ENCODE data around the gene ARHGEF3. TPM values are rescaled to one million over a fixed set of nuclear protein-coding genes. Genes with fewer than 3 reads are reported as not detected.

Gene ARHGEF3
- total RNA-seq, 1 experiment from 2014 or later: 7.9 TPM

GRCh38 chr3:56761887-56762651, 39.7 kb downstream of the ARHGEF3 start:
- Mint-ChIP-seq H3K4me3 (no peak overlapping the region), H3K27me3 (ENCODE audit: low read depth) (peaks cover 18% of the 10 kb centered on the region), H3K27ac (no peak overlapping the region), H3K4me1 (no peaks in the 10 kb centered on the region), H3K36me3 (peaks cover 15% of the 10 kb centered on the region), H3K9me3 (peaks cover 22% of the 10 kb centered on the region)
- ChIA-PET POLR2A (no interaction called here), CTCF (no interaction called here)
- TF ChIP-seq FOXP1 (CRISPR knock-in tag; IDR thresholded peaks at IDR 0.05; ENCODE audit: borderline replicate concordance) (no peak), NR2C2 (CRISPR knock-in tag; IDR thresholded peaks at IDR 0.05) (no peak), USF1 (CRISPR knock-in tag; IDR thresholded peaks at IDR 0.05) (no peak), ATF2 (CRISPR knock-in tag; IDR thresholded peaks at IDR 0.05; ENCODE audit: borderline replicate concordance, low read depth) (no peak), SMAD4 (CRISPR knock-in tag; IDR thresholded peaks at IDR 0.05) (no peak)
- TF ChIP-seq, protein P1, sequence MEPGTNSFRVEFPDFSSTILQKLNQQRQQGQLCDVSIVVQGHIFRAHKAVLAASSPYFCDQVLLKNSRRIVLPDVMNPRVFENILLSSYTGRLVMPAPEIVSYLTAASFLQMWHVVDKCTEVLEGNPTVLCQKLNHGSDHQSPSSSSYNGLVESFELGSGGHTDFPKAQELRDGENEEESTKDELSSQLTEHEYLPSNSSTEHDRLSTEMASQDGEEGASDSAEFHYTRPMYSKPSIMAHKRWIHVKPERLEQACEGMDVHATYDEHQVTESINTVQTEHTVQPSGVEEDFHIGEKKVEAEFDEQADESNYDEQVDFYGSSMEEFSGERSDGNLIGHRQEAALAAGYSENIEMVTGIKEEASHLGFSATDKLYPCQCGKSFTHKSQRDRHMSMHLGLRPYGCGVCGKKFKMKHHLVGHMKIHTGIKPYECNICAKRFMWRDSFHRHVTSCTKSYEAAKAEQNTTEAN (CRISPR knock-in tag; IDR thresholded peaks at IDR 0.05): no peak
- no peak for DNase-seq (ENCODE audit: low spot score)
- no peak for ATAC-seq

- Mint-ChIP-seq H3K4me3 (no peak overlapping the region), H3K4me1 (no peaks in the 10 kb centered on the region), H3K27ac (no peak overlapping the region), H3K27me3 (ENCODE audit: low read depth) (peaks cover 18% of the 10 kb centered on the region), H3K36me3 (peaks cover 15% of the 10 kb centered on the region), H3K9me3 (peaks cover 22% of the 10 kb centered on the region)
- DNase-seq (ENCODE audit: low spot score): no peak
- POLR2A ChIA-PET: no interaction called here
- no peak for ATAC-seq
- CTCF ChIA-PET: no interaction called here
- TF ChIP-seq OVOL2 (CRISPR knock-in tag; IDR thresholded peaks at IDR 0.05; ENCODE audit: borderline replicate concordance): no peak
- no peak for TF ChIP-seq RELA (CRISPR knock-in tag; IDR thresholded peaks at IDR 0.05; ENCODE audit: borderline replicate concordance)
- no peak for TF ChIP-seq CREB1 (CRISPR knock-in tag; IDR thresholded peaks at IDR 0.05)
- no peak for TF ChIP-seq ZSCAN18 (CRISPR knock-in tag; IDR thresholded peaks at IDR 0.05)
- TF ChIP-seq PREB (CRISPR knock-in tag; IDR thresholded peaks at IDR 0.05; ENCODE audit: borderline replicate concordance): no peak
- TF ChIP-seq ZNF138 (CRISPR knock-in tag; conservative IDR thresholded peaks at IDR 0.05): no peak
- TF ChIP-seq NFYB (CRISPR knock-in tag; conservative IDR thresholded peaks at IDR 0.05; ENCODE audit: low read depth): no peak
- TF ChIP-seq MYBL2 (CRISPR knock-in tag; IDR thresholded peaks at IDR 0.05): no peak
- no peak for TF ChIP-seq PRRX2 (CRISPR knock-in tag; IDR thresholded peaks at IDR 0.05)
- TF ChIP-seq TP53 (CRISPR knock-in tag; IDR thresholded peaks at IDR 0.05): no peak
- TF ChIP-seq GABPB1 (CRISPR knock-in tag; IDR thresholded peaks at IDR 0.05): no peak
- TF ChIP-seq, protein P2, sequence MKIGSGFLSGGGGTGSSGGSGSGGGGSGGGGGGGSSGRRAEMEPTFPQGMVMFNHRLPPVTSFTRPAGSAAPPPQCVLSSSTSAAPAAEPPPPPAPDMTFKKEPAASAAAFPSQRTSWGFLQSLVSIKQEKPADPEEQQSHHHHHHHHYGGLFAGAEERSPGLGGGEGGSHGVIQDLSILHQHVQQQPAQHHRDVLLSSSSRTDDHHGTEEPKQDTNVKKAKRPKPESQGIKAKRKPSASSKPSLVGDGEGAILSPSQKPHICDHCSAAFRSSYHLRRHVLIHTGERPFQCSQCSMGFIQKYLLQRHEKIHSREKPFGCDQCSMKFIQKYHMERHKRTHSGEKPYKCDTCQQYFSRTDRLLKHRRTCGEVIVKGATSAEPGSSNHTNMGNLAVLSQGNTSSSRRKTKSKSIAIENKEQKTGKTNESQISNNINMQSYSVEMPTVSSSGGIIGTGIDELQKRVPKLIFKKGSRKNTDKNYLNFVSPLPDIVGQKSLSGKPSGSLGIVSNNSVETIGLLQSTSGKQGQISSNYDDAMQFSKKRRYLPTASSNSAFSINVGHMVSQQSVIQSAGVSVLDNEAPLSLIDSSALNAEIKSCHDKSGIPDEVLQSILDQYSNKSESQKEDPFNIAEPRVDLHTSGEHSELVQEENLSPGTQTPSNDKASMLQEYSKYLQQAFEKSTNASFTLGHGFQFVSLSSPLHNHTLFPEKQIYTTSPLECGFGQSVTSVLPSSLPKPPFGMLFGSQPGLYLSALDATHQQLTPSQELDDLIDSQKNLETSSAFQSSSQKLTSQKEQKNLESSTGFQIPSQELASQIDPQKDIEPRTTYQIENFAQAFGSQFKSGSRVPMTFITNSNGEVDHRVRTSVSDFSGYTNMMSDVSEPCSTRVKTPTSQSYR (CRISPR knock-in tag; IDR thresholded peaks at IDR 0.05): no peak
- TF ChIP-seq, protein P3, sequence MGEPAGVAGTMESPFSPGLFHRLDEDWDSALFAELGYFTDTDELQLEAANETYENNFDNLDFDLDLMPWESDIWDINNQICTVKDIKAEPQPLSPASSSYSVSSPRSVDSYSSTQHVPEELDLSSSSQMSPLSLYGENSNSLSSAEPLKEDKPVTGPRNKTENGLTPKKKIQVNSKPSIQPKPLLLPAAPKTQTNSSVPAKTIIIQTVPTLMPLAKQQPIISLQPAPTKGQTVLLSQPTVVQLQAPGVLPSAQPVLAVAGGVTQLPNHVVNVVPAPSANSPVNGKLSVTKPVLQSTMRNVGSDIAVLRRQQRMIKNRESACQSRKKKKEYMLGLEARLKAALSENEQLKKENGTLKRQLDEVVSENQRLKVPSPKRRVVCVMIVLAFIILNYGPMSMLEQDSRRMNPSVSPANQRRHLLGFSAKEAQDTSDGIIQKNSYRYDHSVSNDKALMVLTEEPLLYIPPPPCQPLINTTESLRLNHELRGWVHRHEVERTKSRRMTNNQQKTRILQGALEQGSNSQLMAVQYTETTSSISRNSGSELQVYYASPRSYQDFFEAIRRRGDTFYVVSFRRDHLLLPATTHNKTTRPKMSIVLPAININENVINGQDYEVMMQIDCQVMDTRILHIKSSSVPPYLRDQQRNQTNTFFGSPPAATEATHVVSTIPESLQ (CRISPR knock-in tag; IDR thresholded peaks at IDR 0.05): no peak
- TF ChIP-seq JAZF1 (CRISPR knock-in tag; IDR thresholded peaks at IDR 0.05): no peak
- no peak for TF ChIP-seq CDX4 (CRISPR knock-in tag; IDR thresholded peaks at IDR 0.05; ENCODE audit: borderline replicate concordance)
- no peak for TF ChIP-seq GRHL2 (CRISPR knock-in tag; IDR thresholded peaks at IDR 0.05; ENCODE audit: insufficient replicate concordance, severe bottlenecking)
Observed at GRCh38 chr3:56761023-56761422, 40.7 kb downstream of the ARHGEF3 start.

Measured in WTC11 (cell line).